Activated naive CD8-positive, alpha-beta T cell (primary cell): ENCODE measurements around the gene NRARP.

Source experiments
- H3K27ac Mint-ChIP-seq: one replicate; pipeline ENCODE4 v1.8.0; 2021; ENCODE audit warnings: mixed read lengths
- H3K27me3 Mint-ChIP-seq: one replicate; pipeline ENCODE4 v1.8.0; 2021; ENCODE audit warnings: mixed read lengths
- H3K36me3 Mint-ChIP-seq: one replicate; pipeline ENCODE4 v1.8.0; 2021; ENCODE audit warnings: mixed read lengths
- H3K4me1 Mint-ChIP-seq: one replicate; pipeline ENCODE4 v1.8.0; 2021; ENCODE audit warnings: low read depth, mixed read lengths
- H3K4me3 Mint-ChIP-seq: one replicate; pipeline ENCODE4 v1.8.0; 2021; ENCODE audit warnings: mild to moderate bottlenecking, mixed read lengths
- H3K9me3 Mint-ChIP-seq: one replicate; pipeline ENCODE4 v1.8.0; 2021; ENCODE audit warnings: low read depth, mixed read lengths

NRARP gene

DNA sequence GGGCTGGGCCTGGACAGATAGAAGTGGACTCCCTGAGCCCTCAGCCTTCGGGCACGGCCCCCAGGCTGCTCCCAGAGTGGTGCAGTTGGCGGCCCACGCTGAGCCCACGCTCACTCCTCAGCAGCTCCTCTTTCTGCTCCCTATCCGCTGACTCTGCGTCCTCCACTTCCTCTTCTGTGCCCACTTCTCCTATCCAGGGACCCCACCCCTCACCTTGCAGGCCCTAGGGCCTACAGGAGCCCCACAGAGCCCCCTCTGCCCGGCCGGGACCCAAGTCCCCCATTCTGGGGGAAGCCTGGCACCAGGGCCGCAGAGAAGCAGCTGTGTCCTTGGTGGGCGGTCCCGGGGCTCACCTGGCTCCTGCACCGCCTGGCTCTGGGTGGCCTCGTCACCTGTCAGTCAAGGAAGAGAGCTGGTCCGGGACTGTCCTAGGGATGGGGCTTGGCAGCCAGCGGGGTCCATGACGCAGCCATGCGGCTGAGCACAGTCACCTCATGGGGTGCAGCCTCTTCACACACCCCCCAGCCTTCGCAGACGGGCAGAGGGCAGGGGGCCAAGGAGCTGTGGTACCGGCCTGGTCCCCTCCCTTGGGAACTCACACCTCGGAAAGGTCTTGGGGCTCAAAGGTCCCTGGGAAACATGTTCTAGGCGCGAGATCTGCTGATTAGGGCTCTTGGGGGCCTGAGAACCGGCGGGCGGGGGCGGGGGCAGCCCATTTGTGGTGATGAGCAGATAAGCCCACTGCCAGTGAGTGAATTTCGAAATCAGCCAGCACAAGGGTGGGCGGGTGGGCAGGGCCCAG is 5.4 kb upstream of the NRARP start:
- Mint-ChIP-seq H3K4me3 (no peak overlapping the region), H3K27ac (no peak overlapping the region), H3K9me3 (no peaks in the 10 kb centered on the region), H3K27me3 (no peaks in the 10 kb centered on the region), H3K4me1 (peaks cover 6% of the 10 kb centered on the region), H3K36me3 (no peaks in the 10 kb centered on the region)

DNA sequence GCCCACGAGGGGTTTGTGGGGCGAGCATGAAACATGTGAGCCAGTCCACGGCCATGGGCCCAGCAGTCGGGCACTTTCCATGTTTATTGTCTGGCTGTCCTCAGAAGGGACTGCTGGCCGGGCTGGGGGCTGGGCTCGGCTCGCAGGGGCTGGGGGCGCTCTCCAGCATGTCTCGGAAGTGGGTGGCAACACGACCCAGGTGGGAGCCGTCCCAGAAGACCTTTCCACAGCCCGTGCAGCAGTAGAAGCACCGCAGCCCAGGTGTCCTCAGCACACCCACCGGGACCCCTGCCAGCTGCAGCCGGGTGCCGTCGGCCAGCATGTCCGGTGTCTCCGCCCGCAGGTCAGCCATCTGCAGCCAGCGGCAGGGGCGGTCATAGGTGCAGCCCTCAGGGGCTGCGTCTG is 4.8 kb upstream of the NRARP start:
- no peaks in the 10 kb centered on the region for H3K36me3 Mint-ChIP-seq
- H3K27ac Mint-ChIP-seq: no peak overlapping the region
- no peaks in the 10 kb centered on the region for H3K9me3 Mint-ChIP-seq
- H3K4me3 Mint-ChIP-seq: no peak overlapping the region
- H3K27me3 Mint-ChIP-seq: no peaks in the 10 kb centered on the region
- peaks cover 6% of the 10 kb centered on the region for H3K4me1 Mint-ChIP-seq

DNA sequence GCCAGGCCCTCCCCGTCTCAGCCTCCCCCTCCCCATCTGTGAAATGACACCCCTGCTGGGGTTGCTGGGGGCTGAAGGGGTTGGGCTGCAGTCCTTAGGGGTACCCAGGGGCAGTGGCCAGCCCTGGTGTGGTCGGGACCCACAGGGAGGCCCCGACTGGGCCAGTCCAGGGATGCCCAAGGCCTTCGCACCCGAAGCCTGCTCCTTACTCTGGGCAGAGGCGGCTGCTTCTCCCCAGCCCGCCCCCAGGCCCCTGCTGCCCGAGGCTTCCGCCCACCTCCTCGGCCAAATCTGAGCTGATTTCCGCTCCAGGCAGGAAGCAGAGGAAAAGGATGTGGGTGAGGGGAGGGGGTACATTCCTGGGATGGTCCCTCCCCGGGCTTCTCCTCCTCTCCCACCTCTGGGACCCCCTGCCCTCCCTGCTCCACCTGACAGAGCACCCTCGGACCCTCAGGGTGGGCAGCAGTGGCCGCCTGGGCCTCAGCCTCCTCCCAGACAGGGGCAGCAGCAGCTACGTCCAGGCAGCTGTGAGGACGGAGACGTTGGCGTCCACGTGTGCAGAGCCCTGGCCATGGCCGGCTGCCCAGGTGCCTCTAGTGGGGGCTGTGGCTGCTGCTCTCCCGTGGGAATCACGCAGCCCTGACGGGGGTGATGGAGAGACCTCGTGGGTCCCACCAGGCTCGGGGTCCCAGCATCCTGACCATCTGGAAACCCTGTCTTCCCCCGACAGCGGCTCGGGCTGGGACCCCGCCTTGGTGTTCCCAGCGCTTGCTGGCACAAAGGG is 4.2 kb upstream of the NRARP start:
- Mint-ChIP-seq H3K27me3 (no peaks in the 10 kb centered on the region), H3K9me3 (no peaks in the 10 kb centered on the region), H3K4me3 (no peak overlapping the region), H3K36me3 (no peaks in the 10 kb centered on the region), H3K4me1 (peaks cover 6% of the 10 kb centered on the region), H3K27ac (no peak overlapping the region)

DNA sequence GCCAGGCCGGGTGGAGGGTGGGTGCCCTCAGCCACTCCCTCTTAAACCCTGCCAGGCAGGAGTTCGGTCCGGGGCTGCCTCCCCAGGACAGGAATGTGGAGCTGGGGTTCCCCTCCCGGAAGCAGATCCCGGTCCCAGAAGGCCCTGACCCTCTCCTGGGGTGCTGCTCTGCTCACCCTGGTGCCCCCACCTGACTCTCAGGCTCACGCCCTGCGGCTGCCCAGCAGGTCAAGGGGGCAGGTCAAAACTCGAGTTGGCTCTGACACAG is 3.7 kb upstream of the NRARP start:
- peak overlapping the region; percentile 17 for H3K4me3 Mint-ChIP-seq
- peaks cover 1% of the 10 kb centered on the region for H3K27me3 Mint-ChIP-seq
- H3K27ac Mint-ChIP-seq: no peak overlapping the region
- H3K36me3 Mint-ChIP-seq: no peaks in the 10 kb centered on the region
- peaks cover 8% of the 10 kb centered on the region for H3K4me1 Mint-ChIP-seq
- no peaks in the 10 kb centered on the region for H3K9me3 Mint-ChIP-seq

DNA sequence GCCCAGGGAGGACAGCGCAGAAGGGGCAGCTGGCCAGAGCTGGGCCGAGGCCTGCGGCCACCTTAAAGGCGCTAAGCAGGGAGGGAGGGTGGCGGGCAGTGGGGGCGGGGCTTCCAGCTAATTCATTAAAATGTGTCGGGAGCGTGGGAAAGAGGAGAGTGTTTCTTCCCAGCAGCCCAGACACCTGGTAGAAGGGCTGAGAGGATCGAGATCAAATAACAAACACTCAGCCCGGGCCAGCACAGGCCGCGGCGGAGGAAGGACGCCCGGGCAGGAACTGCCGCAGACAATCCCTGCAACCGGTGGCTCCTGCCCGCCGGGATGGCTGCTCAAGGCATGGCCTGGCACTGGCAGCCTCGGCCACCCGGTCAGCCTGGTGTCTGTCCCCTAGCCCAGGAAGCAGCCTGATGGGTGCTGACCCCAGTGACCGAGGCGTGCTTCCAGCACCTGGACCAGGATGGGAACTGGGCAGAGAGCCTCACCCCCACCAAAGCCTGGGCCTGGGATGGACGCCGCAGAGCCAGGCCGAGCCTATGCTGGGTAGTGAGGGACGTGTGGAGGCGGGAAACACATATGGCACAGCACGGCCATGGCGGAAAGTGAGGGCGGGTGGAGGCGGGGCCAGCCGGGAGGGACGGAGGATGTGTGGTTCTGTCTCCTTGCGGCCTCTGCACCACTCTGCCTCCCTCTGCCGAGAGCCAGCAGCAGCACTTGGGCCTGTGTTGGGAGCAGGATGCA is 3.2 kb upstream of the NRARP start:
- no peaks in the 10 kb centered on the region for H3K9me3 Mint-ChIP-seq
- peaks cover 9% of the 10 kb centered on the region for H3K4me1 Mint-ChIP-seq
- no peaks in the 10 kb centered on the region for H3K36me3 Mint-ChIP-seq
- H3K27me3 Mint-ChIP-seq: peaks cover 2% of the 10 kb centered on the region
- peak overlapping the region; percentile 17 for H3K4me3 Mint-ChIP-seq
- H3K27ac Mint-ChIP-seq: no peak overlapping the region

DNA sequence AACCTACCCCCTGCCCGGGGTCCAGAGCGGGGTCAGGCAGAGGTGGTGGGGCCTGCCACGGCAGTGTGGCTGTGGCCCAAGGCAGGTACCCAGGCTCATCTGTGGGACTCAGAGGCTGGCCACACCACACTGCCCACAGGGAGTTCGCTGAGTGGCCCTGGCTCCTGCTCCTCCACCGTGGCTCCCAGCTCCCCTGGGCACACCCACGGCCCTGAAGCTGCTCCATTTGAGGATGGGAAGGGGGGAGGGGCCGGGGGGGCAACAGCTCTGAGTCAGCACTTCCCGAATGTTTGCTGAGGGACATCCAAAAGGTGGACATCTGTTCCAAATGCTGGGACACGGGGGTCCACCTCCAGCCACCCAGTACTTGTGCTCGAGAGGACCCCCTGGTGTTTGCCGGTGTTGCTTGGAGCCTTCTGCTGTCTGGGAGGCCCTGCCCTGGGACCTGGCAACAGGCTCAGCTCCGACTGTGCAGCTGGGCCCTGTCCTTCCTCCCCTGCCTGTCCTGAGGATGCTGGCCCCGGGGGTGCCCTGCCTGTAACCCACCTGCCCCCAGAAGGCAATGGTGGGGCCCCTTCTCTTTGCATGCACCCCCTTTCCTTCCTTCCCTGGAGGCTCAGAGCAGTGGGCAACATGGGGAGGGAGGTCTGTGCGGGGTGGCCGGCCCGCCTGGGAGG is 2.5 kb upstream of the NRARP start:
- Mint-ChIP-seq H3K4me1 (peaks cover 13% of the 10 kb centered on the region), H3K27me3 (peaks cover 3% of the 10 kb centered on the region), H3K4me3 (no peak overlapping the region), H3K27ac (no peak overlapping the region), H3K36me3 (no peaks in the 10 kb centered on the region), H3K9me3 (no peaks in the 10 kb centered on the region)

DNA sequence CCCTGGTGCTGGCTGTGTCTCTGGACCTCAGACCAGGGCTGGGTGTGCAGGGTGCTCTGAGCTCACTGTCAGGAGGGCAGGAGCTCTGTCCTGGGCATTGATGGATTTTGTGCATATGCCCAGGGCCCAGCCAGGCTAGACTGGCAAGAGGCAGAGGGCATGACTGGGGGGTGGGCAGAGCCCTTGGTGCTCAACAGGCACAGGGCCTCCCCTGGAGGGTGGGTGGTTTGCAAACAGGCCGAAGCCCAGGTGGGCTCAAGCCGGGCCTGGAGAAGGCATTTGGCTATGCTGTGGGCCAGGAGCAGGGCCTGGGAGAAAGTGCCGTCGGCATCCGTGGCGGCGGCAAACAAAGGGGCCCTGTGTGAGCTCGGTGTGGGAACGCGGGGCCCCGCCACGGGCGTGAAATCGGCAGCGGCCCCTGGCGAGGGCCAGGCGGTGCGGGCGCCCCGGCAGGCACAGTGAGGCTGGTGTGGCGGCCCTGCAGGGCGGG is 1.9 kb upstream of the NRARP start:
- no peak overlapping the region for H3K4me3 Mint-ChIP-seq
- peaks cover 3% of the 10 kb centered on the region for H3K27me3 Mint-ChIP-seq
- peaks cover 13% of the 10 kb centered on the region for H3K4me1 Mint-ChIP-seq
- no peak overlapping the region for H3K27ac Mint-ChIP-seq
- H3K36me3 Mint-ChIP-seq: no peaks in the 10 kb centered on the region
- no peaks in the 10 kb centered on the region for H3K9me3 Mint-ChIP-seq

DNA sequence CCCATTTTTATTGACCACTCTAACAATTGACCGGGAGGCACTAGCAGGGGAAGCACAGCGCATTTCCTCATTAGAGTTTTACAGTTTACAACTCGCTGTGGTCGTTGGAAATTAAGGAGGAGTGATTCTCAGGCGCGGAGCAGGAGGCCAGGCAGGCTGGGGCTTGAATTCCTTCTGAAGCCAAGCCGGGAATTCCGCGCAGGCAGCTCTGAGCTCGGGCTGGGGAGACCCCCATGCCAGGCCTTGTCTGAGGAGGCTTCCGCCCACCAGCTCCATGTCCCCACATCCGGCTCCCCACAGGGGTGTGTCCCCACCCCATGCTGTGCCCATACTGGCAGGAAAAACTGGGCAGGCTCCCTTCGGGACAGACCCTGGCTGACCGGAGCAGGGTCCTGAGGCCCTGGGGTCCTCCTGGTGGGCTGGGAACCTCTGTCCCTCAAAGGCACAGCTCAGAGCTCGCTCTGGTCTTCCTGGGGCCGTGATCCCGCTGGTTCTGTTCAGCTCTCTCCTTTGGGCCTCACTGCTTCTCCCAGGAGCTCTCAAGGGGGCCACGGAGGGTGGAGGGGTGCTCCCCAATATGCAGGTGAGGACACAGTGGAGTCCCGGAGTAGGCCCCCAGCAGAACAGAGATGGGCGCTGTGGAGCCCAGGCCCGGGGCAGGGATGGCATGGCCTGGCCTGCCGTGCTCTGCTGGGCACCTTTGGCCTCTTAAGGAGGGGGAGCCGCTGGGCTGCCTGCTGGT is 1.3 kb upstream of the NRARP start:
- peaks cover 13% of the 10 kb centered on the region for H3K4me1 Mint-ChIP-seq
- peak overlapping the region; percentile 44 for H3K4me3 Mint-ChIP-seq
- H3K27me3 Mint-ChIP-seq: peaks cover 3% of the 10 kb centered on the region
- no peaks in the 10 kb centered on the region for H3K9me3 Mint-ChIP-seq
- no peak overlapping the region for H3K27ac Mint-ChIP-seq
- no peaks in the 10 kb centered on the region for H3K36me3 Mint-ChIP-seq

DNA sequence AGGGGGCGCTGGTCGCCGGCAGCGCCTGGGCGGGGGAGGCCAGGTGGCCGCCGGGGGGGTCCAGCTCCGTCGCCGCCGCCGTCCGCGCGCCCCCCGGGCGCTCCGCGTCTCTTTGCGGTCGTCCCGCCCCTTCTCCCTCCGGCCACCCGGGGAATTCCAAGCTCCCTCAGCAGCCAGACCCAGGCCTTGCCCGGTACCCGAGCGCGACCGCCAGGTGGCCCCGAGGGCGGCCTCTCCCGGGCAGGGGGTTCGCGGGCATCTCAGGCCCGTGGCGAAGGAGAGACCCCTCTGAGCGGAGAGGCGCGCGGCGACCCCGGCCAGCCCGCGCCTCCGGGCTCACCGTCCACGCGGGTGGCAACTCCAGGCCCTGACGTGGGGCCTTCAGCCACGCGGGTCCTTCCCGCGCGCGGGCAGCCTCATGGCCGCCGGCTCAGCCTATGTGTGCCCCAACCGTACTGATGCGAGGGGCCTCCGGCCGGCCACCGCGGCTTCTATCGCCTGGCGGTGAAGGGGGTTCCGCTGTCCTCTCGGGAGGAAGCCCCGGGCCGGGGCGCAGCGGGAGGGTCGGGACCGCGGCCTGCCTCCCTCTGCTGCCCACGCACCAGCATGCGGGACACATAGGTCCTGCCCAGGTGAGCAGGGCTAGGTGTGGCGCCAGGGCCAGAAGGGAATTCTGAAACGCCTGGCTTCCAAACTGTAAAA is 529 bp upstream of the NRARP start:
- H3K4me3 Mint-ChIP-seq: peak overlapping the region; percentile 44
- no peak overlapping the region for H3K27ac Mint-ChIP-seq
- H3K36me3 Mint-ChIP-seq: no peaks in the 10 kb centered on the region
- peaks cover 3% of the 10 kb centered on the region for H3K27me3 Mint-ChIP-seq
- no peaks in the 10 kb centered on the region for H3K9me3 Mint-ChIP-seq
- peaks cover 13% of the 10 kb centered on the region for H3K4me1 Mint-ChIP-seq

DNA sequence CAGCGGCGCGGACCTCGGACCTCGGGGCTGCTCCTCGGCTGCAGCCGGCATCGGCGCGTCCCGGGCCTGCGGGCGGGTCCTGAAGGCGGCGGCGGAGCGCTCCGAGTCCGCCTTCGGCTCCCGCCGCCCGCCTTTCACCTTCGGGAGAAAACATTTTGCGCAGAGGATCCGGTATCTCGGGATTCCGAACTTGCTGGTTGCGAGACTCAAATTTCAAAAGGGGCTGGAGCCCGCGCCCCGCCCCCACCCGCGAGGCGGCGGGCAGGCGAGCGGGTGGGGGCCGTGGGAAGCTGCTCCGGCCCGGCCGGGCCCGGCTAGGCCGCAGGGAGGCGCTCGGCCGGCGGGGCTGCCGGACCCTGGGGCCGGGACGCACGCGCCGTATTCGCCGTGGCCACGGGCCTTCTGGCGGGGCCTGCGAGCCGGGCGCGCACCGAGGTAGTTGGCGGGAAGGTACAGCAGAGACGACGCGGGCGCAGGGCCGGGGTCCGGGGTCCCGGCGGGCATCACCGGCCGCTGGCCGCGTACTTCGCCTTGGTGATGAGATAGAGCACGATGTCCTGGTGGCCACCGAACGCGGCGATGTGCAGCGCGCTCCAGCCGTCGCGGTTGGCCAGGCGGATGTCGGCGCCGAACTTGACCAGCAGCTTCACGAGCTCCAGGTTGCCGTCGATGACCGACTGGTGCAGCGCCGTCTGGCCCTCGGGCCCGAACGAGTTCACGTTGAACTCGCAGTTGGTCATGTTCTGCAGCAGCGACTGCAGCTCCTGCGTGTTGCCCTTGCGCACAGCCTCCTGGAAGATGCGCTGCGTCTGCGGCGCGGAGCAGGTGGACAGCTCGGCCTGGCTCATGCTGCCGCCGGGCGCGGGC is 757 bp downstream of the NRARP start:
- Mint-ChIP-seq H3K4me3 (peak overlapping the region; percentile 88), H3K4me1 (peaks cover 17% of the 10 kb centered on the region), H3K9me3 (no peaks in the 10 kb centered on the region), H3K27me3 (peaks cover 8% of the 10 kb centered on the region), H3K36me3 (no peaks in the 10 kb centered on the region), H3K27ac (peak overlapping the region; percentile 22)

DNA sequence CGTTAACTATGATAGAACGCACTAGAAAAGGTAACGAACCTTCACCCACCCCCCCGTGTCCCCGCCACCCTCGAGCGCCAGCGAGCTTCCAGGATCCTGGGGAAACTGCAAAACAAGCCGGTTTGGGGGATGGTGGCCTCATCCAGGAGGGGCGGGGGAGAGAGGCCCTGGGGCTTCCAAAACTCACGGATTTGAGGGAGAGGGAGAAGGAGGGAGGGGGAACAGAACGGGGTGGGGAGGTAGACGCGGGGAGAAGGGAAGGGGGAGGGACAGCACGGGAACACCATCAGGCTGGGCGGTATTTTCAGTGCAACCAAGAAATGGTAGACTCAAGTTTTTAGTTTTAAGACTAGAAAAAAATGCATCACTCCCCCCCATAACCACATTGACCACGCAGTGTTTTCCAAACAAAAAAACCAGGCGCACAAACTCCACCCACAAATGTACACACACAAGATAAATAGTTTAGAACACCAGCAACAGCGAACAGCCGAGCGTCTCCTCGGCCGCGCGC is 1.4 kb downstream of the NRARP start:
- Mint-ChIP-seq H3K4me3 (peak overlapping the region; percentile 88), H3K4me1 (peaks cover 17% of the 10 kb centered on the region), H3K27ac (peak overlapping the region; percentile 61), H3K27me3 (peaks cover 8% of the 10 kb centered on the region), H3K36me3 (no peaks in the 10 kb centered on the region), H3K9me3 (no peaks in the 10 kb centered on the region)

DNA sequence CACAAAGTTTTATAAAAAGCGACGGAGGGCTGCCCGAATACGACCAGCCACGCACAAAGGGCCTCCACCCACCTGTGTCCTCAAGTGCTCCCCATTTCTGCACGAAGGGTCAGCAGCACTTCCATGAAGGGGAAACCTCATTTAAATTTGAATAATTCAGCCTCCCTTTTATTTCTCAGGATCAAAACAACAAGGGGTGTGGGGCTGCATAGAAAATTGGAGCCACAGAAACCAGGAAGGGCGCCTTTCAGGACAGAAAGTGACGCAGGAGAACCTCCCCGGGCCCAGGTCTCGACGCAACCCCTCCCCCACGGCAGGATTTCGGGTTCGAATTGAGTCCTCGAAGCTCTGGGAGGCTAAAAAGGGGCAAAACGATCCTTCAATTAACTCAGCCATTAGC is 2.1 kb downstream of the NRARP start:
- no peak overlapping the region for H3K27ac Mint-ChIP-seq
- H3K4me3 Mint-ChIP-seq: peak overlapping the region; percentile 67
- H3K27me3 Mint-ChIP-seq: peaks cover 8% of the 10 kb centered on the region
- peaks cover 14% of the 10 kb centered on the region for H3K4me1 Mint-ChIP-seq
- no peaks in the 10 kb centered on the region for H3K36me3 Mint-ChIP-seq
- no peaks in the 10 kb centered on the region for H3K9me3 Mint-ChIP-seq

DNA sequence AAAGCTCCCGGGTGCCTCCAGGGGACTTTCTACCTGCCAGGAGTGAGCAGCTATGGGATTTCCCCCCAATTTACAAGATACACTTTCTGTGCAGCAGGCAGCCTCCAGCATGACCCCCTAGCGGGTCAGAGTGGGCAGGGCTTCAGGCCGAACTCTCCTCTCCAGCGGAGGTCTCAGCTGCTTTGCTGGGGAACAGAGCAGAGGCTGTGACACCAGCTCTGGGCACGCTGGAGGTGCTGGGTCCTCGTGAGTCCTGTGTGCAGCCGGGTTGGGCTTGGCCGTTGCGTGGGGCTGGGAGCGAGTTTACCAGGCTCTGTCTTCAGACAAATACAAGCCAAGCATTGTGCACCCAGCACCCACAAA is 2.9 kb downstream of the NRARP start:
- H3K36me3 Mint-ChIP-seq: no peaks in the 10 kb centered on the region
- H3K9me3 Mint-ChIP-seq: no peaks in the 10 kb centered on the region
- no peak overlapping the region for H3K27ac Mint-ChIP-seq
- peaks cover 12% of the 10 kb centered on the region for H3K27me3 Mint-ChIP-seq
- H3K4me1 Mint-ChIP-seq: peaks cover 19% of the 10 kb centered on the region
- no peak overlapping the region for H3K4me3 Mint-ChIP-seq
